ENCODE results near the gene OR2D2. TPM values are rescaled to one million over a fixed set of nuclear protein-coding genes. Genes with fewer than 3 reads are reported as not detected.
"Not testable (repeated sequence)": the region's sequence is repeated elsewhere in the genome, so short reads cannot be mapped to it uniquely, and the experiment has no call there.

Gene OR2D2
- not detected for polyA plus RNA-seq (2013, experiment 1 of 2; ENCODE audit: insufficient read length)
- not detected for polyA plus RNA-seq (2013, experiment 2 of 2; ENCODE audit: insufficient read length)

GRCh38 chr11:6892400-6892799 lies at the start of gene OR2D2:
TSS of gene OR2D2 (minus strand) at chr11:6892500. CDS start at chr11:6892500, 0 bp downstream.
- no peak for DNase-seq

DNA sequence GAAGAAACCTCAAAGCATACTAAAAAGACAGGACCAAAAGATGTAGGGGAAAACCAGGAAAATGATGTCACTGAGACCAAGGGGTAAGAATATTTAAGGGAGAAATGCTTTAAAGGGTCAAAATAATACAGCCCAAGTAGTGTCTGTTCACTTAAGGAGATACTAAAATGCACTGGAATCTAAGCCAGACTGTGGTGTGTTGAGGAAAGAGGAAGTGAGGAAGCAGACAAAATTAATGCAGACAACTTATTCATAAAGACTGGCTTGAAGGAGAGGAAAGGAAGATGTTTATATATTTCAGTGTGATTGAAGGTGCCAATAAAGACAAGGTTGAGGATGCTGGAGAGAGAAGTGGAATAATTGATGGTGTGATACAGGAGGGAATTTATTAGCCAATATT lies 49.7 kb upstream of the OR2D2 start:
- DNase-seq = no peak

- no peak for DNase-seq
Measured at GRCh38 chr11:6932145-6932544, 39.8 kb upstream of the OR2D2 start.

DNA sequence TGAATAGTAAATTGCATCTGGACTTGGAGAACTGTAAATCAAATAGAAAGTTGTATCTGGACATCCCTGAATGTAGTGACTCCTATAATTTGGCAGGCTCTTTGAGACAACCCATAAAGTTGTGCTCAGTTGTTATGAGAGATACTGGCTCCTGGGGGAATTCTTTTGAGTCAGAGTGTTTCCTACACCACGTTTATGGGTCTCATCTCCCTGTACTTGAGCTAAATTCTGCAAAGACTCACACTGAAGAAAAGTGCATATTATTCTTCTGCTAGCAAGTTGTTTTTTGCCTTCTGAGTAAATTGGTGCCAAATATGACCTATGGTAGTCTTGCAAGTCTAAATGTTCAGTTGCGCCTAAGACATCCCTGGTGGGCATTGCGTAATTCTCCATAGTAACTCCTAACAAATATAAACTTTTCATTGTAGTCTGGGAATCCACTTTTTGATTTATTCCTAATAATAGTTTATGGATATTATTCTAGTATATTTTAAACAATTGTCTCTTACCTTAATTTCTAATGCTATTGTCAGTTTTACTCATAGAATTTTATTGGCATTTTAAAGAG lies 38.9 kb upstream of the OR2D2 start:
- DNase-seq = no peak

DNA sequence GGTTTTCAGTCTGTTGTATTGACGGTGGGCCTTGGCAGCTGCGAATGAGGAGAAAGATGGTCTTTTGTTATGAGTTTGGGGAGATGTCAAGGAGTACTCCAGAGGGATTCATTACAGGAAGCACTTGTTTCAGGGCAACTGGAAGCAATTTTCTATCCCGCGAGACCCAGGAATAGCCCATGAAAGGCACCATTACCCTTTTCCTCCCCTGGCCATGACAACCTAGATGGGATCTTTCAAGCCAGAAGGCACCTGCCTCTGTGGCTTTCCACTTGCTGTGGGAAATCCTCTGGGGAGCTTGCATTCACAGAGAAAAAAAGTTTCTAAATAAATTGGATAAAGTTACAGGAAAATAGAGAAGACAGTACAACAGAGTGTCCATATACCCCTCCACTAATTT lies 36.6 kb upstream of the OR2D2 start:
- DNase-seq = no peak

DNA sequence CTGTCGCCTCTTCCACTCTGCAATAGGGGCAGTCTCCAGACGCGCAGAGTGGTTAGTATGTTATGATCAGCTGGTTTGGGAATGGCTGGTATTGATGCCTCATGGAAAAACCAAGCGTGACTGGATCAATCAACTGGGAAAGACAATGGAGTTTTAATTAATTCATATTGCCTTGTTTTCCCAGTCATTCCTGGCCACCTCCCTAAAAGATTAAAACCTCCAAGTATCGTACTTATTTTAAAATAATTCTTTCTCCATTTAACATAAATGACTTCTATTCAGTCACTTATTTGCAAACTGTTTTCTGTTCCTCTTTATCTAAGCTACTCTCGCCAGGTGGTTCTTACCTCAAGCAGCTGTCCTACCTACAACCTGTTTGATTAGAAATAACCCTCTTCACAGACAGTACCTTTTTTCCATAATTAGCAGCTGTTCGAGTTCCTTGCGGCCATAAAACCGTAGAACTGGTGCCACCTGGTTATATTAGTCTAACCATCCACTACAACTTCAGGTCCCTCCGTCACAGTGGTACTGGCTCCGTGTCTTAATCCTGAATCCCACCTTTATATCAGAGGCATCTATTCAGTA lies 34.8 kb upstream of the OR2D2 start:
- no peak for DNase-seq

DNA sequence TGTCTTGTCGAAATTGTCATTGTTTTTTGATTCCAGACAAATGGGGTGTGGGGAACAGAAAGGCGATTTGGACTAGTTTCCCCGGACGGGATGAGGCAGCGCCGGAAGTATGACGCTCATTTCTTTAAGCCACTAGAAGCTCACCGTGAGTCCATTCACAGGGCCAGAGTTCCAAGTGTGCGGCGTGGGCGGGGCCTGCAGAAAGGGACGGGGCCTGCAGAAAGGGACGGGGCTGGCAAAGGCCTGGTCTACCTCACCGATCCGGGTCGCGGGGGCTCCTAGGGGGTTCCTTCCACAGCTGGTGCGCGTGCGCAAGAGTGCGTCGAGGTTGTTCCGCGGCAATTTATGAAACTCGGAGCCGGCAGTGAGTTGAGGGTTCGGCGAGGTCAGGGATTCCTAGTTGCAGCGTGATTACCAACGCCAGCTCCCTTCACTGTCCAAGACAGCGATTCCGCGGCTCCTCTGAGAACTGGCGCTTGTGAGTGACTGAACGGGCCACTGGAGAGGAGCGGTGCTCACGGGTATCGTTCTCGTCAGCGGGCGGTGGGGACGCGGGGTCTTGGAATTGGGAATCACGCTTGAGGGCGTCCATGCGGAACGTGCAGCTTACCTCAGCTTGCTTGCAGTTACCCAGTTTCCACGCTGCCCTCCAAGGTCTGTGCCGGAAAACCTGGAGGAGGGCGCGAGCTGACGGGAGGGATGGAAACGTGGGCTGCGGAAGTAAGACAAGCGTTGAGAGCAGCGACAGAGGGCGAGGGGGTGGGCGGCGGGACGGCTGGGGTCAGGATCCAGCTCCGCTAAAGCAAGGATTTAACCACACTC lies 34.1 kb upstream of the OR2D2 start, which contains the start of gene ZNF215:
Gene ZNF215 (plus strand): TSS at position 219 of the 822 bp plus-strand sequence. CDS start 5,847 bp downstream, outside the sequence.
- DNase-seq = peak; percentile 83

DNA sequence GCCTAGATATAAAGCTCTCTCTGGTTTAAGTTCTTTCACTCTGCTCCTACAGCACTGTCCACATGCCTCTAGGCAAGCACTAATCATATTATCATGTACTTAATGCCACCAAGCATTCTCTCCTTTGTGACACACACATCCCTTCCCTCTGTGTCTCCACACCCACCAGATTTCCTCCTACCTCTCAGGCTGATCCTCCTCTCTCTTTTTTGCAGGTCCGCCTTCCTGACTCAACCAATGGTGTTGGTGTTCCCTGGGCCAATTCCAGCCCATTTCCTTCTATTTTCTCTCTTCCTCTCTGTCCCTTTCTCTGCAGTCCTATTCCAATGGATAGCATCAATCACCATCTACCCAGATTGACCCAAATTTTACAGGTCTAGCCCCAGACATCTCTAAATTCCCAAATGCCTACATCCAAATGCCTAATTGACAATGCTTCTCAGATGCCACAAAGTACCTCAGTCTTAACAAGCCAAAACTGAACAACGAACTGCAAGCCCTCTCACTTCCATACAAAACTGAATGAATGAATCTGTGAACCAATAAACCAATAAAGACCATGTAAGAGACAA lies 33.4 kb upstream of the OR2D2 start:
- peak; percentile 1 for DNase-seq

- no peak for DNase-seq
Measured at GRCh38 chr11:6925007-6925577, 32.8 kb upstream of the OR2D2 start.

DNA sequence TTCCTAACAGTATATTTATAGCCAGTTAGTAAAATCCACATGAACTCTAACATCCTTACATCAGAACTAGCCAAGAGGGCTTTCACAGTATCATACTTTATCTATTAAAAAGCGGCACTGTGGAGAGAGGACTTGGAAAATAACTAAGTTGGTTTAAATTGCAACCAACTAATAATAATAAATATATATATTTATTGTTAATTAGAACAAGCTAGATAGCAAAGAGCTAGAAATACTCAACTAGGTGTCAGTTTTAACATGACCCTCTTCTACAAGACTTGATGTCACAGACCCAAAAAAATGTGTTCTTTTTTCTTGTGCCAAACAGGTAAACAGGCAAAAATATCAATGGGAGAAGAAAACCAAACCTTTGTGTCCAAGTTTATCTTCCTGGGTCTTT lies 28.4 kb upstream of the OR2D2 start, which contains the start of gene OR2D3:
Gene OR2D3 (plus strand): TSS at position 301 of the 400 bp plus-strand sequence. CDS start 0 bp downstream, at position 301.
- DNase-seq = no peak

DNA sequence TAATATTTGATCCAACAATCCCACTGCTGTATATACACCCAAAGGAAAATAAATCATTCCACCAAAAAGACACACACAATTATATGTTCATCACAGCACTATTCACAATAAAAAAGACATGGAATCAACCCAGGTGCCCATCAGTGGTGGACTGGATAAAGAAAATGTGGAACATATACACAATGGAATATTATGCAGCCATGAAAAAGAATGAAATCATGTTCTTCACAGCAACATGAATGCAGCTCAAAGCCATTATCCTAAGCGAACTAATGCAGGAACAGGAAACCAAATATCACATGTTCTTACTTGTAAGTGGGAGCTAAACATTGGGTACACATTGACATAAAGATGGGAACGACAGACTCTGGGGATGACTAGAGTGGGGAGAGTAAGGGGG lies 27.4 kb upstream of the OR2D2 start:
- no peak for DNase-seq

- DNase-seq = no peak
Measured at GRCh38 chr11:6911948-6912347, 19.6 kb upstream of the OR2D2 start.

- no peak for DNase-seq
Measured at GRCh38 chr11:6911378-6911777, 19.1 kb upstream of the OR2D2 start.

- DNase-seq = not testable (repeated sequence)
Measured at GRCh38 chr11:6904804-6905203, 12.5 kb upstream of the OR2D2 start.

- DNase-seq = no peak
Measured at GRCh38 chr11:6900327-6900999, 8.2 kb upstream of the OR2D2 start.

- DNase-seq = no peak
Measured at GRCh38 chr11:6898911-6899310, 6.6 kb upstream of the OR2D2 start.

GRCh38 chr11:6895010-6895409 lies 2.7 kb upstream of the OR2D2 start:
- no peak for DNase-seq

DNA sequence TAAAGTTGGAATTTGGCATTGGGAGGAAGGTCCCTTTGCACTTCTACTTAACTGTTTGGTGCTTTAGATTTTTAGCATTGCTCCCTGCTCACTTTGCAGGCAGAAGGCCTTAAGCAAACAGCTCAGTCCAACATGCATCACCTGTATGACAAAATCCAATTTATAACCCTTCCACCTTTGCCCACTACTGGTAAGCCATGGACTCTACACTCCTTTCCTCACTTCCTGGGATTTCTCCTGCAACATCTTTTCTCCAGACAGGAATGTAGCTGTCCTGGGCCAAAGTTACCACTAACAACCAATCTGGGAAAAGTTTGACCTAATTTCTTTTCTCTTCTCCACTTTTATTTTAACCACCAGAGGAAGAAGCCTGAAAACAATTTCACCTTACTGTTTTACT lies 1.8 kb upstream of the OR2D2 start:
- DNase-seq = no peak

GRCh38 chr11:6889835-6890234 lies 2.5 kb downstream of the OR2D2 start:
- no peak for DNase-seq

GRCh38 chr11:6888830-6889229 lies 3.5 kb downstream of the OR2D2 start:
- DNase-seq = no peak

GRCh38 chr11:6887711-6888110 lies 4.6 kb downstream of the OR2D2 start:
- DNase-seq = not testable (repeated sequence)

DNA sequence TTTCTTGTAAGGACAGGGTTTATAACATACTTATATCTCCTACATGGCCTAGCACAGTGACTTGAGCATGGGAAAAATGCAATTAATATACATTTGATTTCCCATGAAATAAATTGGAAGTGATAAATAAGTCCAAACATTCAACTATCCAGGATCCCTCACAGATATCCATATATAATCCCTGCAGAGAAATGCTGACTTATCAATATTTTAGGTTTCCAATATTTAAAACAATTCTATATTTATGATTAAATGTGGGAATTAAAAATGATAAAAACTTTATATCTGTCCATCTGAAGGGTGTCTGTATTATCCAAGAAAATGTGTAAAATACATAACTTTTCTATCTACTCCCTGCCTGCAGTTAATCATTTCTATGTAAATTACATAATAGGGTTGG lies 9.5 kb downstream of the OR2D2 start:
- no peak for DNase-seq
